Gastrocnemius medialis (tissue), 4 donors: ENCODE data around the gene RFXAP. TPM values are rescaled to one million over a fixed set of nuclear protein-coding genes. Genes with fewer than 3 reads are reported as not detected.
A peak's percentile ranks its signal among the peaks of the same experiment; 100 is the strongest.

Source experiments
- ATAC-seq, 2 donors: fragments of 150-250 bp; one replicate each; pipeline ENCODE4 v1.9.1; 2016
- DNase-seq, 2 donors: peaks; one replicate each; pipeline ENCODE4 v3.0.0-alpha.2; 2019
- H3K27ac ChIP-seq, 4 donors: fragments of 200-600 bp; sonication (generic); 1 replicate in 1 of 4; 2 replicates in 3 of 4; pipeline ENCODE4 v1.5.1; 2016 to 2018; ENCODE audit warnings: mild to moderate bottlenecking in 2 of 4, moderate library complexity in 1 of 4
- H3K27me3 ChIP-seq, 3 donors: fragments of 200-600 bp; sonication (generic) in 2 of 3; 1 replicate in 1 of 3; 2 replicates in 2 of 3; pipeline versions ENCODE4 v1.5.1 to v1.6.0; 2016 to 2019; ENCODE audit warnings: mild to moderate bottlenecking in 1 of 3, moderate library complexity in 1 of 3
- H3K36me3 ChIP-seq, 2 donors: fragments of 200-600 bp; sonication (generic) in 1 of 2; one replicate each; pipeline ENCODE4 v1.5.1; 2017 to 2018
- H3K4me1 ChIP-seq, 2 donors: fragments of 200-600 bp; sonication (generic) in 1 of 2; one replicate each; pipeline ENCODE4 v1.5.1; 2016 to 2017; ENCODE audit warnings: mild to moderate bottlenecking in 2 of 2
- H3K4me3 ChIP-seq, 4 donors: fragments of 200-600 bp; sonication (generic) in 3 of 4; 1 replicate in 1 of 4; 2 replicates in 3 of 4; pipeline ENCODE4 v1.5.1; 2016 to 2019; ENCODE audit warnings: mild to moderate bottlenecking in 2 of 4
- H3K9me3 ChIP-seq, 3 donors: fragments of 200-600 bp; sonication (generic) in 2 of 3; 1 replicate in 1 of 3; 2 replicates in 2 of 3; pipeline ENCODE4 v1.5.1; 2016 to 2019
- CTCF ChIP-seq, 5 experiments: fragments of 450-650 bp in 3 of 5; fragments of 200-600 bp in 2 of 5; sonication (generic) in 2 of 5; IDR thresholded peaks in 4 of 5; conservative IDR thresholded peaks in 1 of 5; 1 replicate in 4 of 5; 2 replicates in 1 of 5; pipeline ENCODE4 v1.5.1; 2016 to 2019; ENCODE audit warnings: antibody characterized with exemption in 5 of 5, mild to moderate bottlenecking in 3 of 5, moderate library complexity in 3 of 5
- POLR2A ChIP-seq, 2 donors: fragments of 450-650 bp; IDR thresholded peaks; one replicate each; pipeline ENCODE4 v1.6.1; 2017; ENCODE audit warnings: antibody characterized with exemption in 2 of 2, mild to moderate bottlenecking in 2 of 2, moderate library complexity in 2 of 2
- in situ Hi-C, 4 donors: fragments of 200-750 bp; cut with MboI; loops; one replicate each; pipeline versions ENCODE4 v1.15.0 to v1.8.0; 2017; ENCODE audit warnings: low sequenced_read_pairs in 4 of 4
- intact Hi-C: fragments of 100-400 bp; cut with DNase I; formaldehyde crosslinking; loops from one replicate; pipeline ENCODE4 v1.15.1; 2023; ENCODE audit warnings: low total_unique reads
- total RNA-seq, 4 donors: library from RNA; depleted of rRNA; stranded (reverse); fragments of >200 nt; gene quantifications; one replicate each; pipeline versions ENCODE4 v1.1.0 to v1.2.3, GENCODE V29; 2016

RFXAP gene
- total RNA-seq, 4 donors from 2014 or later = 0.71 to 3.0 (median 2.2) TPM

GRCh38 chr13:36817996-36818803, 822 bp upstream of the RFXAP start:
- TF ChIP-seq CTCF (IDR thresholded peaks at IDR 0.05 in 4 of 5, conservative IDR thresholded peaks at IDR 0.05 in 1 of 5) = no peak
- no peak for TF ChIP-seq POLR2A (IDR thresholded peaks at IDR 0.05)
- H3K36me3 ChIP-seq = no peaks in the 10 kb centered on the region
- intact Hi-C loops (loop anchor here (2.0 kb wide), 1 partner anchor 101 kb away; no protein-coding TSS in a partner anchor), in situ Hi-C loops (no loop called here)
- H3K27ac ChIP-seq = peak overlapping the region; percentile 78 to 84 (median 82)
- peak overlapping the region; percentile 82 to 92 (median 84) for H3K4me3 ChIP-seq
- no peaks in the 10 kb centered on the region for H3K9me3 ChIP-seq
- peaks cover 10 to 16% of the 10 kb centered on the region in 2 donors for H3K4me1 ChIP-seq
- H3K27me3 ChIP-seq = no peaks in the 10 kb centered on the region
- DNase-seq (no peak), ATAC-seq (no peak)

GRCh38 chr13:36819739-36820090, 693 bp downstream of the RFXAP start:
- Histone ChIP-seq H3K27ac (peak overlapping the region; percentile 78 to 84 (median 82)), H3K27me3 (no peaks in the 10 kb centered on the region), H3K4me3 (peak overlapping the region; percentile 82 to 92 (median 84)), H3K9me3 (no peaks in the 10 kb centered on the region), H3K36me3 (no peaks in the 10 kb centered on the region), H3K4me1 (peaks cover 10 to 16% of the 10 kb centered on the region in 2 donors)
- intact Hi-C loops (loop anchor here (1.0 to 2.0 kb wide), 2 partner anchors 99 to 473 kb away; partner anchors contain the start of gene SPART), in situ Hi-C loops (no loop called here)
- DNase-seq (no peak), ATAC-seq (peak; percentile 5 to 14)
- TF ChIP-seq POLR2A (IDR thresholded peaks at IDR 0.05) (no peak), CTCF (IDR thresholded peaks at IDR 0.05 in 4 of 5, conservative IDR thresholded peaks at IDR 0.05 in 1 of 5) (no peak)

- in situ Hi-C loops = no loop called here
- H3K4me1 ChIP-seq = peaks cover 10 to 16% of the 10 kb centered on the region in 2 donors
- ATAC-seq (no peak), DNase-seq (no peak)
- intact Hi-C loops = no loop called here
- no peaks in the 10 kb centered on the region for H3K9me3 ChIP-seq
- H3K27me3 ChIP-seq = no peaks in the 10 kb centered on the region
- no peaks in the 10 kb centered on the region for H3K36me3 ChIP-seq
- H3K4me3 ChIP-seq = peak overlapping the region; percentile 82 to 92 (median 84)
- peak overlapping the region in 2 of 4 donors; percentile 78 to 83 for H3K27ac ChIP-seq
- TF ChIP-seq CTCF (IDR thresholded peaks at IDR 0.05 in 4 of 5, conservative IDR thresholded peaks at IDR 0.05 in 1 of 5) (no peak), POLR2A (IDR thresholded peaks at IDR 0.05) (no peak)
Observed at GRCh38 chr13:36820222-36820621, 1.2 kb downstream of the RFXAP start.

- TF ChIP-seq CTCF (IDR thresholded peaks at IDR 0.05 in 4 of 5, conservative IDR thresholded peaks at IDR 0.05 in 1 of 5) (no peak), POLR2A (IDR thresholded peaks at IDR 0.05) (no peak)
- H3K27me3 ChIP-seq = no peaks in the 10 kb centered on the region
- H3K36me3 ChIP-seq = peaks cover 0 to 10% of the 10 kb centered on the region in 2 donors
- no peak overlapping the region for H3K27ac ChIP-seq
- H3K4me1 ChIP-seq = peaks cover 10 to 16% of the 10 kb centered on the region in 2 donors
- no peak for ATAC-seq
- intact Hi-C loops = no loop called here
- no peak for DNase-seq
- in situ Hi-C loops = no loop called here
- H3K9me3 ChIP-seq = no peaks in the 10 kb centered on the region
- H3K4me3 ChIP-seq = no peak overlapping the region
Observed at GRCh38 chr13:36822785-36823184, 3.8 kb downstream of the RFXAP start.
